HepG2 (cell line): ENCODE data around the gene MFSD12. TPM values are rescaled to one million over a fixed set of nuclear protein-coding genes. Genes with fewer than 3 reads are reported as not detected.

Experiments
- ATAC-seq: fragments of 200-7000 bp; cut with Tn5 transposase; 3 replicates; pipeline ENCODE4 v1.9.1; 2020; ENCODE audit warnings: mild to moderate bottlenecking, moderate library complexity
- BruUV-seq: library from RNA; stranded (reverse); fragments of 400-500 nt; replicated peaks from 2 replicates; lab custom pipeline; 2021; lab: Mats Ljungman, UMichigan
- CTCF ChIA-PET: fragments of 300-600 bp; formaldehyde crosslinking; extraction: SDS; loops from one replicate; lab custom pipeline; 2021; ENCODE audit warnings: low total read pairs, inconsistent platforms, low intra/inter-chr PET ratio; lab: Yijun Ruan, JAX
- POLR2A ChIA-PET: fragments of 350-600 bp; sonication (Branson Sonifier 250); formaldehyde crosslinking; loops from one replicate; lab custom pipeline; 2020; ENCODE audit warnings: antibody characterized with exemption, inconsistent platforms; lab: Yijun Ruan, JAX
- DNase-seq: peaks from one replicate; pipeline ENCODE4 v3.0.0-alpha.2; 2015; ENCODE audit warnings: low spot score
- FAIRE-seq: peaks from 3 replicates; lab custom pipeline; 2011; peaks lifted over from hg19 to GRCh38; lab: Jason Lieb, UNC
- H2AFZ ChIP-seq: one replicate; pipeline ENCODE4 v1.6.1; 2011; ENCODE audit warnings: low read length, inconsistent platforms
- H3K27ac ChIP-seq: fragments of 300-600 bp; 3 replicates; pipeline ENCODE4 v1.8.0; 2011; ENCODE audit warnings: mixed run types, mild to moderate bottlenecking, mixed read lengths, low read length, inconsistent platforms; ENCODE audit not compliant: insufficient read depth; ENCODE audit errors: extremely low read length
- H3K27me3 ChIP-seq, 2 experiments: fragments of 200-600 bp in 1 of 2; 2 replicates in 1 of 2; 3 replicates in 1 of 2; pipeline versions ENCODE4 v1.6.0 to v1.8.0; 2011; ENCODE audit warnings: low read length in 2 of 2, mild to moderate bottlenecking in 2 of 2, moderate library complexity in 2 of 2, inconsistent platforms in 1 of 2; ENCODE audit not compliant: insufficient read depth in 2 of 2, control insufficient read depth in 1 of 2
- H3K36me3 ChIP-seq, 2 experiments: fragments of 200-600 bp in 1 of 2; replicated peaks in 1 of 2; 2 replicates in 1 of 2; 3 replicates in 1 of 2; pipeline versions ENCODE4 v1.5.1 to v1.8.0; 2011; ENCODE audit warnings: low read length in 2 of 2, inconsistent platforms in 1 of 2; ENCODE audit not compliant: insufficient read depth in 2 of 2, control insufficient read depth in 1 of 2
- H3K4me1 ChIP-seq: 2 replicates; pipeline ENCODE4 v1.5.1; 2012; ENCODE audit warnings: low read length, inconsistent platforms; ENCODE audit not compliant: insufficient read depth
- H3K4me2 ChIP-seq: 2 replicates; pipeline ENCODE4 v1.6.0; 2011; ENCODE audit warnings: low read depth, low read length, inconsistent platforms
- H3K4me3 ChIP-seq, 3 experiments: fragments of 200-600 bp in 1 of 3; sonication (generic), shearing (Covaris generic) in 1 of 3; replicated peaks in 1 of 3; 2 replicates each; pipeline ENCODE4 v1.5.1; 2011 to 2016; ENCODE audit warnings: low read length in 3 of 3, inconsistent platforms in 2 of 3, low read depth in 2 of 3, mild to moderate bottlenecking in 2 of 3, control low read depth in 1 of 3, mixed read lengths in 1 of 3; ENCODE audit not compliant: insufficient read depth in 1 of 3
- H3K79me2 ChIP-seq: one replicate; pipeline ENCODE4 v1.6.1; 2011; ENCODE audit warnings: low read length, inconsistent platforms; ENCODE audit not compliant: insufficient read depth
- H3K9ac ChIP-seq: 2 replicates; pipeline ENCODE4 v1.6.0; 2011; ENCODE audit warnings: mild to moderate bottlenecking, low read depth, low read length, inconsistent platforms; ENCODE audit not compliant: insufficient read depth
- H3K9me3 ChIP-seq: 2 replicates; pipeline ENCODE4 v1.5.1; 2012; ENCODE audit warnings: mild to moderate bottlenecking, low read length
- H4K20me1 ChIP-seq: 2 replicates; pipeline ENCODE4 v1.6.0; 2011; ENCODE audit warnings: inconsistent platforms, mild to moderate bottlenecking, low read length, moderate library complexity; ENCODE audit not compliant: insufficient read depth
- SP2 ChIP-seq: sonication (generic); formaldehyde crosslinking; IDR thresholded peaks from 2 replicates; pipeline ENCODE4 v1.5.1; 2020; ENCODE audit warnings: mild to moderate bottlenecking, missing genetic modification reagents
- TCF12 ChIP-seq, 2 experiments: fragments of 450-650 bp in 1 of 2; sonication (generic) in 1 of 2; formaldehyde crosslinking in 1 of 2; IDR thresholded peaks; 2 replicates each; pipeline versions ENCODE4 v1.6.1 to v1.8.0; 2017 to 2022; ENCODE audit warnings: antibody characterized with exemption in 1 of 2, mild to moderate bottlenecking in 1 of 2, missing genetic modification reagents in 1 of 2, moderate library complexity in 1 of 2
- ZNF33B ChIP-seq: sonication (generic); formaldehyde crosslinking; IDR thresholded peaks from 2 replicates; pipeline ENCODE4 v1.5.1; 2020; ENCODE audit warnings: mild to moderate bottlenecking, missing genetic modification reagents
- ZNF367 ChIP-seq: sonication (generic); formaldehyde crosslinking; IDR thresholded peaks from 2 replicates; pipeline ENCODE4 v1.4.0; 2020; ENCODE audit warnings: missing genetic modification reagents, borderline replicate concordance
- ZNF383 ChIP-seq: sonication (generic); formaldehyde crosslinking; IDR thresholded peaks from 2 replicates; pipeline ENCODE4 v1.4.0; 2020; ENCODE audit warnings: missing genetic modification reagents, mild to moderate bottlenecking, borderline replicate concordance
- ZNF543 ChIP-seq: sonication (generic); formaldehyde crosslinking; IDR thresholded peaks from 2 replicates; pipeline ENCODE4 v1.4.0; 2020; ENCODE audit warnings: mild to moderate bottlenecking, missing genetic modification reagents
- ZNF547 ChIP-seq: sonication (generic); formaldehyde crosslinking; IDR thresholded peaks from 2 replicates; pipeline ENCODE4 v1.5.1; 2020; ENCODE audit warnings: mild to moderate bottlenecking, missing genetic modification reagents
- ZNF761 ChIP-seq: sonication (generic); formaldehyde crosslinking; conservative IDR thresholded peaks from 2 replicates; pipeline ENCODE4 v1.4.0; 2020; ENCODE audit warnings: mild to moderate bottlenecking, missing genetic modification reagents
- ZNF777 ChIP-seq: sonication (generic); formaldehyde crosslinking; IDR thresholded peaks from 2 replicates; pipeline ENCODE4 v1.4.0; 2020; ENCODE audit warnings: missing genetic modification reagents
- WGBS: methylation state at CpG from one replicate; pipeline ENCODE4 v1.1.6; 2017; ENCODE audit warnings: low lambda C conversion rate; 5-methylcytosine and 5-hydroxymethylcytosine counted together
- in situ Hi-C: cut with HindIII; loops from 2 replicates; pipeline ENCODE4 v1.10.0; 2017; ENCODE audit warnings: low pct_unique_long_range_greater_than_20kb; ENCODE audit not compliant: extremely low pct_ligation_motif_present
- intact Hi-C: fragments of 100-400 bp; cut with micrococcal nuclease; formaldehyde crosslinking; loops from one replicate; pipeline ENCODE4 v1.10.0; 2022; ENCODE audit not compliant: unreplicated experiment
- polyA plus RNA-seq, 8 experiments: library from polyadenylated mRNA; depleted of rRNA in 3 of 8; stranded (reverse) in 7 of 8; unstranded in 1 of 8; fragments of >200 nt; fragmentation: Illumina TruSeq in 4 of 8; extraction: Trizol in 4 of 8; gene quantifications; 2 replicates each; pipeline versions ENCODE4 v1.2.1 to v1.2.3, GENCODE V29; 2011 to 2016; ENCODE audit warnings: low read depth in 4 of 8, missing spikeins in 1 of 8, mixed read lengths in 1 of 8; ENCODE audit not compliant: insufficient read depth in 1 of 8
- total RNA-seq, 5 experiments: library from RNA; depleted of rRNA; stranded (reverse); fragments of >200 nt; fragmentation: Illumina TruSeq; extraction: Trizol; gene quantifications; 2 replicates each; pipeline ENCODE4 v1.2.3, GENCODE V29; 2016; ENCODE audit warnings: low read depth in 1 of 5
- TF ChIP-seq, protein P1 (sequence below): IDR thresholded peaks from 2 replicates; pipeline ENCODE4 v1.6.1; 2016; ENCODE audit warnings: missing biosample characterization, missing genetic modification reagents, low read depth
- TF ChIP-seq, protein P2 (sequence below), 2 experiments: fragments of 450-650 bp in 1 of 2; sonication (generic) in 1 of 2; formaldehyde crosslinking; IDR thresholded peaks; 2 replicates each; pipeline versions ENCODE4 v1.5.0 to v1.8.0; 2020 to 2022; ENCODE audit warnings: mild to moderate bottlenecking in 1 of 2, missing genetic modification reagents in 1 of 2
- TF ChIP-seq, protein P3 (sequence below): sonication (generic); formaldehyde crosslinking; IDR thresholded peaks from 2 replicates; pipeline ENCODE4; 2020; ENCODE audit warnings: missing genetic modification reagents, mild to moderate bottlenecking, borderline replicate concordance
- TF ChIP-seq, protein P4 (sequence below): sonication (generic); formaldehyde crosslinking; IDR thresholded peaks from 2 replicates; pipeline ENCODE4 v1.5.1; 2020; ENCODE audit warnings: mild to moderate bottlenecking, missing genetic modification reagents, moderate library complexity

The MFSD12 gene
- total and polyA plus RNA-seq, 2 of the 13 experiments (the other 11 are each of a cell fraction or from before 2014, with no cell fraction given) = 27.2 to 29.1 TPM

DNA sequence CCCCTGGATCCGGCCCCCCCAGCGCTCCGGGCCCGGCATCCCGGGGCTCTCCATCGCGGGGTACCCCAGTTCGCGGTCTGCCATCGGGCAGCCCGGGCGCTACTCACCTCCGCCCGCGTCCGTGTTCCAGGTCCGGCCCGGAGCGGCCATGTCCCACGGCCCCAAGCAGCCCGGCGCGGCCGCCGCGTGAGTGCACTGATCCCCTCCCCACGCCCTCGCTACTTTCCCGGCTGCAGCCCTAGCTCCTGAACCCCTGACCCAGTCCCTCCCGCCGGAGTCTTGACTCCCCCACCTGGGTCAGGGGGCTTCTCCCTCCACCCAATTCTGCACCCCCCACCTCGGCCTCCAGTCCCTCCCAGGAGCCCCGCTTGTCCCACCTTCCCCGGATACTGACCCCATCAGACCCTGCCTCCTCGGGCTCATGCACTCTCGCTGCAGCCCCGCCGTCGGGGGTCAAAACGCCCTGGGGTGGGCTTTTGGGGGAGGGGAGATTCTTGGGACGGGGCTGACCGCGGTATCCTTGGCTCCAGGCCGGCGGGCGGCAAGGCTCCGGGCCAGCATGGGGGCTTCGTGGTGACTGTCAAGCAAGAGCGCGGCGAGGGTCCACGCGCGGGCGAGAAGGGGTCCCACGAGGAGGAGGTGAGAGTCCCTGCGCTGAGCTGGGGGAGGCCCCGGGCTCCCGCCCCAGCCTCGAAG is 15.9 kb upstream of the MFSD12 start:
- intact Hi-C loops (loop anchor here (5.0 kb wide), 1 partner anchor 66 kb away; the partner anchor contains the start of gene FZR1), in situ Hi-C loops (no loop called here)
- peak; percentile 31 for ATAC-seq
- peak overlapping the region; percentile 63 for H3K27ac ChIP-seq
- peaks cover 4% of the 10 kb centered on the region for H4K20me1 ChIP-seq
- no TSS peak for BruUV-seq
- no peak for DNase-seq
- H3K36me3 ChIP-seq = no peaks in the 10 kb centered on the region; a peak in 1 of 5 replicates
- peak overlapping the region; percentile 81 to 94 (median 92) for H3K4me3 ChIP-seq
- peak overlapping the region; percentile 87 for H3K9ac ChIP-seq
- CTCF ChIA-PET = no interaction called here
- POLR2A ChIA-PET = interaction anchor here (0.9 to 1.0 kb wide), 2 partner anchors 9 to 73 kb away, joined by 3 read pairs; partner anchors contain the start of gene DOHH
- H3K79me2 ChIP-seq = peaks cover 2% of the 10 kb centered on the region
- no peak for FAIRE-seq
- H3K4me2 ChIP-seq = peak overlapping the region; percentile 74
- peaks cover 41% of the 10 kb centered on the region for H3K4me1 ChIP-seq
- H2AFZ ChIP-seq = no peak overlapping the region
- no peaks in the 10 kb centered on the region for H3K27me3 ChIP-seq
- WGBS = 2% methylated on average over 13 of the region's 60 CpGs
- no peaks in the 10 kb centered on the region for H3K9me3 ChIP-seq
- peak; percentile 52; the same call in 1 of the 2 replicates for TF ChIP-seq ZNF777 (CRISPR knock-in tag)
- TF ChIP-seq, protein P1, sequence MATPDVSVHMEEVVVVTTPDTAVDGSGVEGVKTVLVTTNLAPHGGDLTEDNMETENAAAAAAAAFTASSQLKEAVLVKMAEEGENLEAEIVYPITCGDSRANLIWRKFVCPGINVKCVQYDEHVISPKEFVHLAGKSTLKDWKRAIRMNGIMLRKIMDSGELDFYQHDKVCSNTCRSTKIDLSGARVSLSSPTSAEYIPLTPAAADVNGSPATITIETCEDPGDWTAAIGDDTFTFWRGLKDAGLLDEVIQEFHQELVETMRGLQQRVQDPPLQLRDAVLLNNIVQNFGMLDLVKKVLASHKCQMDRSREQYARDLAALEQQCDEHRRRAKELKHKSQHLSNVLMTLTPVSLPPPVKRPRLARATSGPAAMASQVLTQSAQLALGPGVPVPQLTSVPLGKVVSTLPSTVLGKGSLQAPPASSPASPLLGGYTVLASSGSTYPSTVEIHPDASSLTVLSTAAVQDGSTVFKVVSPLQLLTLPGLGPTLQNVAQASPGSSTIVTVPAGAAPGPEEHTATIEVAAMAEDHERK (CRISPR knock-in tag) = no peak
- TF ChIP-seq, protein P2, sequence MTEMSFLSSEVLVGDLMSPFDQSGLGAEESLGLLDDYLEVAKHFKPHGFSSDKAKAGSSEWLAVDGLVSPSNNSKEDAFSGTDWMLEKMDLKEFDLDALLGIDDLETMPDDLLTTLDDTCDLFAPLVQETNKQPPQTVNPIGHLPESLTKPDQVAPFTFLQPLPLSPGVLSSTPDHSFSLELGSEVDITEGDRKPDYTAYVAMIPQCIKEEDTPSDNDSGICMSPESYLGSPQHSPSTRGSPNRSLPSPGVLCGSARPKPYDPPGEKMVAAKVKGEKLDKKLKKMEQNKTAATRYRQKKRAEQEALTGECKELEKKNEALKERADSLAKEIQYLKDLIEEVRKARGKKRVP (CRISPR knock-in tag; IDR thresholded peaks at IDR 0.05) = no peak
- TF ChIP-seq, protein P3, sequence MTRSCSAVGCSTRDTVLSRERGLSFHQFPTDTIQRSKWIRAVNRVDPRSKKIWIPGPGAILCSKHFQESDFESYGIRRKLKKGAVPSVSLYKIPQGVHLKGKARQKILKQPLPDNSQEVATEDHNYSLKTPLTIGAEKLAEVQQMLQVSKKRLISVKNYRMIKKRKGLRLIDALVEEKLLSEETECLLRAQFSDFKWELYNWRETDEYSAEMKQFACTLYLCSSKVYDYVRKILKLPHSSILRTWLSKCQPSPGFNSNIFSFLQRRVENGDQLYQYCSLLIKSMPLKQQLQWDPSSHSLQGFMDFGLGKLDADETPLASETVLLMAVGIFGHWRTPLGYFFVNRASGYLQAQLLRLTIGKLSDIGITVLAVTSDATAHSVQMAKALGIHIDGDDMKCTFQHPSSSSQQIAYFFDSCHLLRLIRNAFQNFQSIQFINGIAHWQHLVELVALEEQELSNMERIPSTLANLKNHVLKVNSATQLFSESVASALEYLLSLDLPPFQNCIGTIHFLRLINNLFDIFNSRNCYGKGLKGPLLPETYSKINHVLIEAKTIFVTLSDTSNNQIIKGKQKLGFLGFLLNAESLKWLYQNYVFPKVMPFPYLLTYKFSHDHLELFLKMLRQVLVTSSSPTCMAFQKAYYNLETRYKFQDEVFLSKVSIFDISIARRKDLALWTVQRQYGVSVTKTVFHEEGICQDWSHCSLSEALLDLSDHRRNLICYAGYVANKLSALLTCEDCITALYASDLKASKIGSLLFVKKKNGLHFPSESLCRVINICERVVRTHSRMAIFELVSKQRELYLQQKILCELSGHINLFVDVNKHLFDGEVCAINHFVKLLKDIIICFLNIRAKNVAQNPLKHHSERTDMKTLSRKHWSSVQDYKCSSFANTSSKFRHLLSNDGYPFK (CRISPR knock-in tag) = 0 out of 2 replicates have a peak, but pooled peaks have one; percentile 29
- TF ChIP-seq, protein P4, sequence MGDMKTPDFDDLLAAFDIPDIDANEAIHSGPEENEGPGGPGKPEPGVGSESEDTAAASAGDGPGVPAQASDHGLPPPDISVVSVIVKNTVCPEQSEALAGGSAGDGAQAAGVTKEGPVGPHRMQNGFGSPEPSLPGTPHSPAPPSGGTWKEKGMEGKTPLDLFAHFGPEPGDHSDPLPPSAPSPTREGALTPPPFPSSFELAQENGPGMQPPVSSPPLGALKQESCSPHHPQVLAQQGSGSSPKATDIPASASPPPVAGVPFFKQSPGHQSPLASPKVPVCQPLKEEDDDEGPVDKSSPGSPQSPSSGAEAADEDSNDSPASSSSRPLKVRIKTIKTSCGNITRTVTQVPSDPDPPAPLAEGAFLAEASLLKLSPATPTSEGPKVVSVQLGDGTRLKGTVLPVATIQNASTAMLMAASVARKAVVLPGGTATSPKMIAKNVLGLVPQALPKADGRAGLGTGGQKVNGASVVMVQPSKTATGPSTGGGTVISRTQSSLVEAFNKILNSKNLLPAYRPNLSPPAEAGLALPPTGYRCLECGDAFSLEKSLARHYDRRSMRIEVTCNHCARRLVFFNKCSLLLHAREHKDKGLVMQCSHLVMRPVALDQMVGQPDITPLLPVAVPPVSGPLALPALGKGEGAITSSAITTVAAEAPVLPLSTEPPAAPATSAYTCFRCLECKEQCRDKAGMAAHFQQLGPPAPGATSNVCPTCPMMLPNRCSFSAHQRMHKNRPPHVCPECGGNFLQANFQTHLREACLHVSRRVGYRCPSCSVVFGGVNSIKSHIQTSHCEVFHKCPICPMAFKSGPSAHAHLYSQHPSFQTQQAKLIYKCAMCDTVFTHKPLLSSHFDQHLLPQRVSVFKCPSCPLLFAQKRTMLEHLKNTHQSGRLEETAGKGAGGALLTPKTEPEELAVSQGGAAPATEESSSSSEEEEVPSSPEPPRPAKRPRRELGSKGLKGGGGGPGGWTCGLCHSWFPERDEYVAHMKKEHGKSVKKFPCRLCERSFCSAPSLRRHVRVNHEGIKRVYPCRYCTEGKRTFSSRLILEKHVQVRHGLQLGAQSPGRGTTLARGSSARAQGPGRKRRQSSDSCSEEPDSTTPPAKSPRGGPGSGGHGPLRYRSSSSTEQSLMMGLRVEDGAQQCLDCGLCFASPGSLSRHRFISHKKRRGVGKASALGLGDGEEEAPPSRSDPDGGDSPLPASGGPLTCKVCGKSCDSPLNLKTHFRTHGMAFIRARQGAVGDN (CRISPR knock-in tag) = peak; percentile 49
- TF ChIP-seq SP2 (CRISPR knock-in tag) = no peak
- no peak for TF ChIP-seq ZNF761 (CRISPR knock-in tag)
- TF ChIP-seq ZNF543 (CRISPR knock-in tag) = no peak
- no peak for TF ChIP-seq ZNF547 (CRISPR knock-in tag)
- no peak for TF ChIP-seq ZNF383 (CRISPR knock-in tag)
- no peak for TF ChIP-seq ZNF367 (CRISPR knock-in tag)
- no peak for TF ChIP-seq TCF12 (IDR thresholded peaks at IDR 0.05)
- TF ChIP-seq TCF12 (CRISPR knock-in tag; IDR thresholded peaks at IDR 0.05) = 0 out of 2 replicates have a peak, but pooled peaks have one; percentile 23
- TF ChIP-seq ZNF33B (CRISPR knock-in tag) = 0 out of 2 replicates have a peak, but pooled peaks have one; percentile 28
